HepG2 (cell line): ENCODE measurements around the gene LTBR. TPM values are rescaled to one million over a fixed set of nuclear protein-coding genes. Genes with fewer than 3 reads are reported as not detected.

ENCODE experiments used
- IKZF5 ChIP-seq: IDR thresholded peaks from 2 replicates; pipeline ENCODE4 v1.6.1; 2018; ENCODE audit warnings: missing genetic modification reagents, mild to moderate bottlenecking, missing compliant biosample characterization
- KMT2A ChIP-seq: sonication (generic); formaldehyde crosslinking; IDR thresholded peaks from 2 replicates; pipeline ENCODE4 v1.4.0; 2020; ENCODE audit warnings: missing genetic modification reagents
- MBD4 ChIP-seq: IDR thresholded peaks from 2 replicates; pipeline ENCODE4 v1.6.1; 2012; ENCODE audit warnings: low read length, inconsistent platforms, borderline replicate concordance
- RAD21 ChIP-seq: fragments of 450-650 bp; formaldehyde crosslinking; IDR thresholded peaks from 2 replicates; pipeline ENCODE4 v1.5.0; 2020; ENCODE audit warnings: mild to moderate bottlenecking
- SATB2 ChIP-seq: sonication (generic); formaldehyde crosslinking; IDR thresholded peaks from 2 replicates; pipeline ENCODE4 v1.5.0; 2020; ENCODE audit warnings: missing genetic modification reagents
- ZNF224 ChIP-seq: sonication (generic); formaldehyde crosslinking; IDR thresholded peaks from 2 replicates; pipeline ENCODE4 v1.5.0; 2020; ENCODE audit warnings: mild to moderate bottlenecking, missing genetic modification reagents
- ZNF335 ChIP-seq: sonication (generic); formaldehyde crosslinking; IDR thresholded peaks from 2 replicates; pipeline ENCODE4 v1.4.0; 2020; ENCODE audit warnings: missing genetic modification reagents
- ZNF543 ChIP-seq: sonication (generic); formaldehyde crosslinking; IDR thresholded peaks from 2 replicates; pipeline ENCODE4 v1.4.0; 2020; ENCODE audit warnings: mild to moderate bottlenecking, missing genetic modification reagents
- polyA plus RNA-seq, 8 experiments: library from polyadenylated mRNA; depleted of rRNA in 3 of 8; stranded (reverse) in 7 of 8; unstranded in 1 of 8; fragments of >200 nt; fragmentation: Illumina TruSeq in 4 of 8; extraction: Trizol in 4 of 8; gene quantifications; 2 replicates each; pipeline versions ENCODE4 v1.2.1 to v1.2.3, GENCODE V29; 2011 to 2016; ENCODE audit warnings: low read depth in 4 of 8, missing spikeins in 1 of 8, mixed read lengths in 1 of 8; ENCODE audit not compliant: insufficient read depth in 1 of 8
- total RNA-seq, 5 experiments: library from RNA; depleted of rRNA; stranded (reverse); fragments of >200 nt; fragmentation: Illumina TruSeq; extraction: Trizol; gene quantifications; 2 replicates each; pipeline ENCODE4 v1.2.3, GENCODE V29; 2016; ENCODE audit warnings: low read depth in 1 of 5
- TF ChIP-seq, protein P1 (sequence below): sonication (generic); formaldehyde crosslinking; IDR thresholded peaks from 2 replicates; pipeline ENCODE4 v1.4.0; 2020; ENCODE audit warnings: missing genetic modification reagents
- TF ChIP-seq, protein P2 (sequence below): sonication (generic); formaldehyde crosslinking; IDR thresholded peaks from 2 replicates; pipeline ENCODE4 v1.4.0; 2020; ENCODE audit warnings: missing genetic modification reagents, borderline replicate concordance
- TF ChIP-seq, protein P3 (sequence below): sonication (generic); formaldehyde crosslinking; conservative IDR thresholded peaks from 2 replicates; pipeline ENCODE4 v1.4.0; 2020; ENCODE audit warnings: mild to moderate bottlenecking, missing genetic modification reagents, moderate library complexity
- TF ChIP-seq, protein P4 (sequence below): sonication (generic); formaldehyde crosslinking; IDR thresholded peaks from 2 replicates; pipeline ENCODE4 v1.5.0; 2020; ENCODE audit warnings: mild to moderate bottlenecking, missing genetic modification reagents
- TF ChIP-seq, protein P5 (sequence below): IDR thresholded peaks from 2 replicates; pipeline ENCODE4 v1.6.1; 2016; ENCODE audit warnings: missing genetic modification reagents, missing compliant biosample characterization
- TF ChIP-seq, protein P6 (sequence below): sonication (generic); formaldehyde crosslinking; conservative IDR thresholded peaks from 2 replicates; pipeline ENCODE4 v1.5.0; 2020; ENCODE audit warnings: missing genetic modification reagents

The LTBR gene
- total and polyA plus RNA-seq, 2 of the 13 experiments (the other 11 are each of a cell fraction or from before 2014, with no cell fraction given), result 31.4 to 34.8 TPM

- TF ChIP-seq, protein P1, sequence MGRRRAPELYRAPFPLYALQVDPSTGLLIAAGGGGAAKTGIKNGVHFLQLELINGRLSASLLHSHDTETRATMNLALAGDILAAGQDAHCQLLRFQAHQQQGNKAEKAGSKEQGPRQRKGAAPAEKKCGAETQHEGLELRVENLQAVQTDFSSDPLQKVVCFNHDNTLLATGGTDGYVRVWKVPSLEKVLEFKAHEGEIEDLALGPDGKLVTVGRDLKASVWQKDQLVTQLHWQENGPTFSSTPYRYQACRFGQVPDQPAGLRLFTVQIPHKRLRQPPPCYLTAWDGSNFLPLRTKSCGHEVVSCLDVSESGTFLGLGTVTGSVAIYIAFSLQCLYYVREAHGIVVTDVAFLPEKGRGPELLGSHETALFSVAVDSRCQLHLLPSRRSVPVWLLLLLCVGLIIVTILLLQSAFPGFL, result 0 out of 2 replicates have a peak, but pooled peaks have one; percentile 72
- TF ChIP-seq SATB2 (CRISPR knock-in tag), result 0 out of 2 replicates have a peak, but pooled peaks have one; percentile 38
- 0 out of 2 replicates have a peak, but pooled peaks have one; percentile 57 for TF ChIP-seq ZNF224 (CRISPR knock-in tag)
- TF ChIP-seq, protein P2, sequence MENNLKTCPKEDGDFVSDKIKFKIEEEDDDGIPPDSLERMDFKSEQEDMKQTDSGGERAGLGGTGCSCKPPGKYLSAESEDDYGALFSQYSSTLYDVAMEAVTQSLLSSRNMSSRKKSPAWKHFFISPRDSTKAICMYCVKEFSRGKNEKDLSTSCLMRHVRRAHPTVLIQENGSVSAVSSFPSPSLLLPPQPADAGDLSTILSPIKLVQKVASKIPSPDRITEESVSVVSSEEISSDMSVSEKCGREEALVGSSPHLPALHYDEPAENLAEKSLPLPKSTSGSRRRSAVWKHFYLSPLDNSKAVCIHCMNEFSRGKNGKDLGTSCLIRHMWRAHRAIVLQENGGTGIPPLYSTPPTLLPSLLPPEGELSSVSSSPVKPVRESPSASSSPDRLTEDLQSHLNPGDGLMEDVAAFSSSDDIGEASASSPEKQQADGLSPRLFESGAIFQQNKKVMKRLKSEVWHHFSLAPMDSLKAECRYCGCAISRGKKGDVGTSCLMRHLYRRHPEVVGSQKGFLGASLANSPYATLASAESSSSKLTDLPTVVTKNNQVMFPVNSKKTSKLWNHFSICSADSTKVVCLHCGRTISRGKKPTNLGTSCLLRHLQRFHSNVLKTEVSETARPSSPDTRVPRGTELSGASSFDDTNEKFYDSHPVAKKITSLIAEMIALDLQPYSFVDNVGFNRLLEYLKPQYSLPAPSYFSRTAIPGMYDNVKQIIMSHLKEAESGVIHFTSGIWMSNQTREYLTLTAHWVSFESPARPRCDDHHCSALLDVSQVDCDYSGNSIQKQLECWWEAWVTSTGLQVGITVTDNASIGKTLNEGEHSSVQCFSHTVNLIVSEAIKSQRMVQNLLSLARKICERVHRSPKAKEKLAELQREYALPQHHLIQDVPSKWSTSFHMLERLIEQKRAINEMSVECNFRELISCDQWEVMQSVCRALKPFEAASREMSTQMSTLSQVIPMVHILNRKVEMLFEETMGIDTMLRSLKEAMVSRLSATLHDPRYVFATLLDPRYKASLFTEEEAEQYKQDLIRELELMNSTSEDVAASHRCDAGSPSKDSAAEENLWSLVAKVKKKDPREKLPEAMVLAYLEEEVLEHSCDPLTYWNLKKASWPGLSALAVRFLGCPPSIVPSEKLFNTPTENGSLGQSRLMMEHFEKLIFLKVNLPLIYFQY (CRISPR knock-in tag), result no peak
- peak; percentile 84 for TF ChIP-seq RAD21 (CRISPR knock-in tag)
- TF ChIP-seq, protein P3, sequence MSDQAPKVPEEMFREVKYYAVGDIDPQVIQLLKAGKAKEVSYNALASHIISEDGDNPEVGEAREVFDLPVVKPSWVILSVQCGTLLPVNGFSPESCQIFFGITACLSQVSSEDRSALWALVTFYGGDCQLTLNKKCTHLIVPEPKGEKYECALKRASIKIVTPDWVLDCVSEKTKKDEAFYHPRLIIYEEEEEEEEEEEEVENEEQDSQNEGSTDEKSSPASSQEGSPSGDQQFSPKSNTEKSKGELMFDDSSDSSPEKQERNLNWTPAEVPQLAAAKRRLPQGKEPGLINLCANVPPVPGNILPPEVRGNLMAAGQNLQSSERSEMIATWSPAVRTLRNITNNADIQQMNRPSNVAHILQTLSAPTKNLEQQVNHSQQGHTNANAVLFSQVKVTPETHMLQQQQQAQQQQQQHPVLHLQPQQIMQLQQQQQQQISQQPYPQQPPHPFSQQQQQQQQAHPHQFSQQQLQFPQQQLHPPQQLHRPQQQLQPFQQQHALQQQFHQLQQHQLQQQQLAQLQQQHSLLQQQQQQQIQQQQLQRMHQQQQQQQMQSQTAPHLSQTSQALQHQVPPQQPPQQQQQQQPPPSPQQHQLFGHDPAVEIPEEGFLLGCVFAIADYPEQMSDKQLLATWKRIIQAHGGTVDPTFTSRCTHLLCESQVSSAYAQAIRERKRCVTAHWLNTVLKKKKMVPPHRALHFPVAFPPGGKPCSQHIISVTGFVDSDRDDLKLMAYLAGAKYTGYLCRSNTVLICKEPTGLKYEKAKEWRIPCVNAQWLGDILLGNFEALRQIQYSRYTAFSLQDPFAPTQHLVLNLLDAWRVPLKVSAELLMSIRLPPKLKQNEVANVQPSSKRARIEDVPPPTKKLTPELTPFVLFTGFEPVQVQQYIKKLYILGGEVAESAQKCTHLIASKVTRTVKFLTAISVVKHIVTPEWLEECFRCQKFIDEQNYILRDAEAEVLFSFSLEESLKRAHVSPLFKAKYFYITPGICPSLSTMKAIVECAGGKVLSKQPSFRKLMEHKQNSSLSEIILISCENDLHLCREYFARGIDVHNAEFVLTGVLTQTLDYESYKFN, result peak; percentile 68
- TF ChIP-seq, protein P4, sequence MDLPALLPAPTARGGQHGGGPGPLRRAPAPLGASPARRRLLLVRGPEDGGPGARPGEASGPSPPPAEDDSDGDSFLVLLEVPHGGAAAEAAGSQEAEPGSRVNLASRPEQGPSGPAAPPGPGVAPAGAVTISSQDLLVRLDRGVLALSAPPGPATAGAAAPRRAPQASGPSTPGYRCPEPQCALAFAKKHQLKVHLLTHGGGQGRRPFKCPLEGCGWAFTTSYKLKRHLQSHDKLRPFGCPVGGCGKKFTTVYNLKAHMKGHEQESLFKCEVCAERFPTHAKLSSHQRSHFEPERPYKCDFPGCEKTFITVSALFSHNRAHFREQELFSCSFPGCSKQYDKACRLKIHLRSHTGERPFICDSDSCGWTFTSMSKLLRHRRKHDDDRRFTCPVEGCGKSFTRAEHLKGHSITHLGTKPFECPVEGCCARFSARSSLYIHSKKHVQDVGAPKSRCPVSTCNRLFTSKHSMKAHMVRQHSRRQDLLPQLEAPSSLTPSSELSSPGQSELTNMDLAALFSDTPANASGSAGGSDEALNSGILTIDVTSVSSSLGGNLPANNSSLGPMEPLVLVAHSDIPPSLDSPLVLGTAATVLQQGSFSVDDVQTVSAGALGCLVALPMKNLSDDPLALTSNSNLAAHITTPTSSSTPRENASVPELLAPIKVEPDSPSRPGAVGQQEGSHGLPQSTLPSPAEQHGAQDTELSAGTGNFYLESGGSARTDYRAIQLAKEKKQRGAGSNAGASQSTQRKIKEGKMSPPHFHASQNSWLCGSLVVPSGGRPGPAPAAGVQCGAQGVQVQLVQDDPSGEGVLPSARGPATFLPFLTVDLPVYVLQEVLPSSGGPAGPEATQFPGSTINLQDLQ (CRISPR knock-in tag), result no peak
- TF ChIP-seq ZNF543, result no peak; the same call in 1 of the 2 replicates
- TF ChIP-seq, protein P5, sequence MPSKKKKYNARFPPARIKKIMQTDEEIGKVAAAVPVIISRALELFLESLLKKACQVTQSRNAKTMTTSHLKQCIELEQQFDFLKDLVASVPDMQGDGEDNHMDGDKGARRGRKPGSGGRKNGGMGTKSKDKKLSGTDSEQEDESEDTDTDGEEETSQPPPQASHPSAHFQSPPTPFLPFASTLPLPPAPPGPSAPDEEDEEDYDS (CRISPR knock-in tag), result no peak
- peak; percentile 76 for TF ChIP-seq KMT2A (CRISPR knock-in tag)
- no peak for TF ChIP-seq MBD4
- peak; percentile 50; the same call in 1 of the 2 replicates for TF ChIP-seq IKZF5 (CRISPR knock-in tag)
- TF ChIP-seq, protein P6, sequence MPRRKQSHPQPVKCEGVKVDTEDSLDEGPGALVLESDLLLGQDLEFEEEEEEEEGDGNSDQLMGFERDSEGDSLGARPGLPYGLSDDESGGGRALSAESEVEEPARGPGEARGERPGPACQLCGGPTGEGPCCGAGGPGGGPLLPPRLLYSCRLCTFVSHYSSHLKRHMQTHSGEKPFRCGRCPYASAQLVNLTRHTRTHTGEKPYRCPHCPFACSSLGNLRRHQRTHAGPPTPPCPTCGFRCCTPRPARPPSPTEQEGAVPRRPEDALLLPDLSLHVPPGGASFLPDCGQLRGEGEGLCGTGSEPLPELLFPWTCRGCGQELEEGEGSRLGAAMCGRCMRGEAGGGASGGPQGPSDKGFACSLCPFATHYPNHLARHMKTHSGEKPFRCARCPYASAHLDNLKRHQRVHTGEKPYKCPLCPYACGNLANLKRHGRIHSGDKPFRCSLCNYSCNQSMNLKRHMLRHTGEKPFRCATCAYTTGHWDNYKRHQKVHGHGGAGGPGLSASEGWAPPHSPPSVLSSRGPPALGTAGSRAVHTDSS (CRISPR knock-in tag), result no peak
- TF ChIP-seq ZNF335 (CRISPR knock-in tag), result no peak; the same call in none of the 2 replicates
Measured at GRCh38 chr12:6335451-6336078, 48.4 kb upstream of the LTBR start (continued).
